ENCODE measurements around the gene DNM1L. TPM values are rescaled to one million over a fixed set of nuclear protein-coding genes. Genes with fewer than 3 reads are reported as not detected.

DNM1L gene
- total and polyA plus RNA-seq, 9 of the 15 experiments (the other 6 are each of a cell fraction or from before 2014, with no cell fraction given): 24.1 to 82.8 (median 61.5) TPM

DNA sequence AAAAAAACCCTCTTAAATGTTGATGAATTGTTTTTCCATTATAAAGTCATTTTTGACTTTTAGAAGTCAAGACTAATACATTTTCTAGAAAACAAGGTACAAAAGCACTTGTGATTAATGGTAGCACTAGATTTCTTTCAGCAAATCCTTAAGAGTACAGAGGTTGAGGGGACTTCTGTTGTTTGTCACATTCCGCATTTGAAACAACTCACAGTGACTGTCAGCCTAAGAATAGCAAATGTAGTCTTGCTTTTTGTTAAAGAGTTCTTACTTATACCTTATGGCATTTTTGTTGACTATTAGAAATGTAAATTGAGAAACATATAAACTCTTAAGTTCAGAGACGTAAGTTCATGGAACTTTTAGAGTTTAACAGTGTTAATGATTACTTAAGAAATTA is 60.2 kb downstream of the DNM1L start:
- Histone ChIP-seq H3K9ac (ENCODE audit: insufficient read depth in 1 of 2, low read depth in 2 of 2, low read length in 2 of 2) (no peak overlapping the region), H3K36me3 (ENCODE audit: control insufficient read depth, insufficient read depth, low read length) (peaks cover 87% of the 10 kb centered on the region), H3K9me3 (replicated peaks; ENCODE audit: control insufficient read depth, insufficient read depth, low read depth, low read length) (no peaks in the 10 kb centered on the region), H4K20me1 (replicated peaks; ENCODE audit: control insufficient read depth, insufficient read depth, low read length) (no peaks in the 10 kb centered on the region), H3K27me3 (ENCODE audit: control insufficient read depth in 2 of 2, insufficient read depth in 2 of 2, low read length in 2 of 2) (no peaks in the 10 kb centered on the region), H2AFZ (ENCODE audit: low read depth, low read length) (no peak overlapping the region), H3K79me2 (ENCODE audit: control insufficient read depth, insufficient read depth, low read length) (no peaks in the 10 kb centered on the region), H3K4me1 (replicated peaks in 1 of 2; ENCODE audit: control insufficient read depth in 2 of 2, insufficient read depth in 2 of 2, low read length in 2 of 2) (no peaks in the 10 kb centered on the region), H3K27ac (ENCODE audit: extremely low read depth, low read depth, low read length) (no peak overlapping the region), H3K4me2 (ENCODE audit: insufficient read depth, low read length) (no peak overlapping the region), H3K4me3 (no peak overlapping the region), H3K9me1 (ENCODE audit: control insufficient read depth, insufficient read depth, low read length) (no peaks in the 10 kb centered on the region)
- FAIRE-seq (no peak), DNase-seq (ENCODE audit: extremely low read depth in 1 of 4, low spot score in 3 of 4) (no peak), ATAC-seq (no peak)
- ChIA-PET POLR2A (no interaction called here), CTCF (ENCODE audit: low intra/inter-chr PET ratio) (no interaction called here)
- in situ Hi-C loops (cut with MboI) (no loop called here), intact Hi-C loops (cut with micrococcal nuclease) (loop anchor here (5.0 kb wide), 1 partner anchor 282 kb away; no protein-coding TSS in a partner anchor)
- BruUV-seq (replicated peaks): no TSS peak
- TF ChIP-seq ZNF77 (CRISPR knock-in tag; IDR thresholded peaks at IDR 0.05) (no peak), DMBX1 (CRISPR knock-in tag; IDR thresholded peaks at IDR 0.05; ENCODE audit: borderline replicate concordance) (no peak), SMAD2 (IDR thresholded peaks at IDR 0.05; ENCODE audit: low read depth, low read length) (no peak), COPS2 (conservative IDR thresholded peaks at IDR 0.05) (no peak)
- 93% methylated on average over 2 of the region's 2 CpGs for WGBS (ENCODE audit: insufficient coverage, low coverage, missing lambda C conversion rate)

DNA sequence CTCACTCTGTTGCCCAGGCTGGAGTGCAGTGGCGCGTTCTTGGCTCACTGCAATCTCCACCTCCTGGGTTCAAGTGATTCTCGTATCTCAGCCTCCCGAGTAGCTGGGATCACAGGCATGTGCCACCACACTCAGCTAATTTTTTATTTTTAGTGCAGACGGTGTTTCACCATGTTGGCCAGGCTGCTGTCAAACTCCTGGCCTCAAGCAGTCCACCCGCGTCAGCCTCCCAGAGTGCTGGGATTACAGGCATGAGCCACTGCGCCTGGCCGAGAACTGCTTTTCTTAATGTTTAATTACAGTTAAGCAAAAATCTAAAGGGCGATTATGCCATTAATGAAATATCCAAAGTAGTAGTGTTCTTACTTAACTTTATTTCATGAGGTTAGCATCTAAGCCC is 63.0 kb downstream of the DNM1L start:
- CTCF ChIA-PET (ENCODE audit: low intra/inter-chr PET ratio): no interaction called here
- Histone ChIP-seq H3K4me1 (replicated peaks in 1 of 2; ENCODE audit: control insufficient read depth in 2 of 2, insufficient read depth in 2 of 2, low read length in 2 of 2) (no peaks in the 10 kb centered on the region), H3K27me3 (ENCODE audit: control insufficient read depth in 2 of 2, insufficient read depth in 2 of 2, low read length in 2 of 2) (no peaks in the 10 kb centered on the region), H3K9me3 (replicated peaks; ENCODE audit: control insufficient read depth, insufficient read depth, low read depth, low read length) (no peaks in the 10 kb centered on the region), H3K79me2 (ENCODE audit: control insufficient read depth, insufficient read depth, low read length) (no peaks in the 10 kb centered on the region), H3K9ac (ENCODE audit: insufficient read depth in 1 of 2, low read depth in 2 of 2, low read length in 2 of 2) (no peak overlapping the region), H3K4me2 (ENCODE audit: insufficient read depth, low read length) (no peak overlapping the region), H3K4me3 (no peak overlapping the region), H3K9me1 (ENCODE audit: control insufficient read depth, insufficient read depth, low read length) (no peaks in the 10 kb centered on the region), H2AFZ (ENCODE audit: low read depth, low read length) (no peak overlapping the region), H4K20me1 (replicated peaks; ENCODE audit: control insufficient read depth, insufficient read depth, low read length) (no peaks in the 10 kb centered on the region), H3K36me3 (ENCODE audit: control insufficient read depth, insufficient read depth, low read length) (peaks cover 96% of the 10 kb centered on the region), H3K27ac (ENCODE audit: extremely low read depth, low read depth, low read length) (no peak overlapping the region)
- intact Hi-C loops (cut with micrococcal nuclease) (no loop called here), in situ Hi-C loops (cut with MboI) (no loop called here)
- DNase-seq (ENCODE audit: extremely low read depth in 1 of 4, low spot score in 3 of 4): no peak
- POLR2A ChIA-PET: interaction anchor here (2.1 kb wide), 1 partner anchor 13 kb away, joined by 7 read pairs; the partner anchor contains the start of gene YARS2
- no TSS peak for BruUV-seq (replicated peaks)
- FAIRE-seq: no peak
- ATAC-seq: no peak
- no peak for TF ChIP-seq ZBED1 (IDR thresholded peaks at IDR 0.05)
- TF ChIP-seq PRPF4 (IDR thresholded peaks at IDR 0.05; ENCODE audit: insufficient read depth, low read depth, low read length, poor library complexity, severe bottlenecking): no peak
- 96% methylated on average over 10 of the region's 10 CpGs for WGBS (ENCODE audit: insufficient coverage, low coverage, missing lambda C conversion rate)
